OCI-LY1 (cell line): ENCODE data around the gene PIK3R1.

Experiments used
- H2AFZ ChIP-seq: fragments of 200-600 bp; sonication (generic), shearing (Covaris generic); 2 replicates; pipeline ENCODE4 v1.6.0; 2014; ENCODE audit warnings: antibody characterized with exemption, mild to moderate bottlenecking, low read length
- H3F3A ChIP-seq: fragments of 200-600 bp; sonication (generic), shearing (Covaris generic); 2 replicates; pipeline ENCODE4 v1.6.0; 2014; ENCODE audit warnings: mild to moderate bottlenecking, antibody characterized with exemption, low read length, moderate library complexity; ENCODE audit not compliant: insufficient read depth
- H3K27ac ChIP-seq: fragments of 200-600 bp; sonication (generic); 2 replicates; pipeline ENCODE4 v1.5.1; 2014; ENCODE audit warnings: low read length, mixed run types, mild to moderate bottlenecking, low read depth; ENCODE audit not compliant: poor library complexity, severe bottlenecking
- H3K27me3 ChIP-seq: fragments of 200-600 bp; sonication (generic); 2 replicates; pipeline ENCODE4 v1.6.0; 2014; ENCODE audit warnings: antibody characterized with exemption, mild to moderate bottlenecking, low read length, moderate library complexity; ENCODE audit not compliant: insufficient read depth
- H3K36me3 ChIP-seq: fragments of 200-600 bp; sonication (generic); 2 replicates; pipeline ENCODE4 v1.6.1; 2014; ENCODE audit warnings: mild to moderate bottlenecking, antibody characterized with exemption, low read length, moderate library complexity, mixed read lengths; ENCODE audit not compliant: insufficient read depth
- H3K4me1 ChIP-seq: fragments of 200-600 bp; sonication (generic); 2 replicates; pipeline ENCODE4 v1.5.1; 2014; ENCODE audit warnings: mild to moderate bottlenecking, low read length, moderate library complexity; ENCODE audit not compliant: insufficient read depth, severe bottlenecking
- H3K4me2 ChIP-seq: fragments of 200-600 bp; sonication (generic), shearing (Covaris generic); 2 replicates; pipeline ENCODE4 v1.6.1; 2014; ENCODE audit warnings: low read length
- H3K4me3 ChIP-seq: fragments of 200-600 bp; sonication (generic); 2 replicates; pipeline ENCODE4 v1.5.1; 2014; ENCODE audit warnings: low read length, low read depth, mild to moderate bottlenecking, mixed read lengths; ENCODE audit not compliant: poor library complexity, severe bottlenecking
- H3K79me2 ChIP-seq: fragments of 200-600 bp; shearing (Covaris generic); 2 replicates; pipeline ENCODE4 v1.6.1; 2016; ENCODE audit warnings: mixed run types, low read length, mixed read lengths; ENCODE audit not compliant: insufficient read depth
- H3K9ac ChIP-seq: fragments of 200-600 bp; sonication (generic), shearing (Covaris generic); 2 replicates; pipeline ENCODE4 v1.6.1; 2014; ENCODE audit warnings: mild to moderate bottlenecking, low read length, mixed read lengths
- H3K9me2 ChIP-seq: fragments of 200-600 bp; sonication (generic), shearing (Covaris generic); 2 replicates; pipeline ENCODE4 v1.6.1; 2014; ENCODE audit warnings: low read depth, mild to moderate bottlenecking, low read length, mixed read lengths
- H3K9me3 ChIP-seq: fragments of 200-600 bp; shearing (Covaris generic); 2 replicates; pipeline ENCODE4 v1.6.1; 2014; ENCODE audit warnings: low read length, mixed read lengths
- H4K20me1 ChIP-seq: fragments of 200-600 bp; sonication (generic), shearing (Covaris generic); 2 replicates; pipeline ENCODE4 v1.6.0; 2016; ENCODE audit warnings: mild to moderate bottlenecking, low read length; ENCODE audit not compliant: insufficient read depth
- CTCF ChIP-seq: fragments of 200-600 bp; sonication (generic), shearing (Covaris generic); IDR thresholded peaks from 2 replicates; pipeline ENCODE4 v1.5.1; 2017; ENCODE audit warnings: mild to moderate bottlenecking, antibody characterized with exemption, low read length, moderate library complexity, mixed read lengths
- EZH2 ChIP-seq: fragments of 200-600 bp; sonication (generic), shearing (Covaris generic); IDR thresholded peaks from 2 replicates; pipeline ENCODE4 v1.8.0; 2017; ENCODE audit warnings: borderline replicate concordance, mixed run types, mild to moderate bottlenecking, antibody characterized with exemption, low read length, moderate library complexity, mixed read lengths

The PIK3R1 gene

GRCh38 chr5:68287976-68288706 lies 72.6 kb downstream of the PIK3R1 start:
- H3K4me3 ChIP-seq: peak overlapping the region; percentile 55
- H2AFZ ChIP-seq: no peak overlapping the region

GRCh38 chr5:68288707-68289134 lies 73.2 kb downstream of the PIK3R1 start:
- Histone ChIP-seq H3K4me3 (peak overlapping the region; percentile 55), H4K20me1 (no peaks in the 10 kb centered on the region), H3K4me1 (peaks cover 58% of the 10 kb centered on the region), H3K9ac (peak overlapping the region; percentile 50), H3F3A (0 out of 2 replicates have a peak, but pooled peaks cover 6% of the 10 kb centered on the region), H3K27me3 (no peaks in the 10 kb centered on the region), H3K27ac (peak overlapping the region; percentile 77), H3K79me2 (no peaks in the 10 kb centered on the region), H3K36me3 (peaks cover 52% of the 10 kb centered on the region), H3K4me2 (peak overlapping the region; percentile 60), H3K9me2 (no peaks in the 10 kb centered on the region), H2AFZ (no peak overlapping the region), H3K9me3 (no peaks in the 10 kb centered on the region)
- TF ChIP-seq CTCF (no peak), EZH2 (no peak)

More at GRCh38 chr5:68287976-68288706, 72.6 kb downstream of the PIK3R1 start:
- TF ChIP-seq EZH2 (no peak), CTCF (no peak)
- Histone ChIP-seq H3K27me3 (no peaks in the 10 kb centered on the region), H3K4me2 (peak overlapping the region; percentile 60), H3K79me2 (no peaks in the 10 kb centered on the region), H4K20me1 (no peaks in the 10 kb centered on the region), H3F3A (0 out of 2 replicates have a peak, but pooled peaks cover 6% of the 10 kb centered on the region), H3K4me1 (peaks cover 58% of the 10 kb centered on the region), H3K9ac (peak overlapping the region; percentile 50), H3K36me3 (peaks cover 52% of the 10 kb centered on the region), H3K27ac (peak overlapping the region; percentile 77), H3K9me2 (no peaks in the 10 kb centered on the region), H3K9me3 (no peaks in the 10 kb centered on the region)

- H3K36me3 ChIP-seq: peaks cover 52% of the 10 kb centered on the region
- no peak overlapping the region for H2AFZ ChIP-seq
- no peaks in the 10 kb centered on the region for H3K79me2 ChIP-seq
- no peak overlapping the region for H3K27ac ChIP-seq
- no peaks in the 10 kb centered on the region for H3K9me2 ChIP-seq
- no peaks in the 10 kb centered on the region for H3K9me3 ChIP-seq
- H3K4me1 ChIP-seq: peaks cover 55% of the 10 kb centered on the region
- TF ChIP-seq EZH2: no peak
- TF ChIP-seq CTCF: no peak
- no peaks in the 10 kb centered on the region for H3K27me3 ChIP-seq
- H3K9ac ChIP-seq: no peak overlapping the region
- 0 out of 2 replicates have a peak, but pooled peaks cover 6% of the 10 kb centered on the region for H3F3A ChIP-seq
- H3K4me3 ChIP-seq: peak overlapping the region; percentile 55
- no peaks in the 10 kb centered on the region for H4K20me1 ChIP-seq
- H3K4me2 ChIP-seq: peak overlapping the region; percentile 60; the same call in 1 of the 2 replicates
These were observed 73.9 kb downstream of the PIK3R1 start for GRCh38 chr5:68289498-68289897.
